ENCODE data around the gene SEMA5A.

SEMA5A gene

GRCh38 chr5:9037048-9037447 lies 508.8 kb downstream of the SEMA5A start:
- no peak for DNase-seq (ENCODE audit: low read depth in 1 of 2, low spot score in 1 of 2)

- DNase-seq (ENCODE audit: low read depth in 1 of 2, low spot score in 1 of 2): no peak
Measured at GRCh38 chr5:9035346-9035745, 510.5 kb downstream of the SEMA5A start.

GRCh38 chr5:9034649-9035048 lies 511.2 kb downstream of the SEMA5A start:
- DNase-seq (ENCODE audit: low read depth in 1 of 2, low spot score in 1 of 2): no peak

DNA sequence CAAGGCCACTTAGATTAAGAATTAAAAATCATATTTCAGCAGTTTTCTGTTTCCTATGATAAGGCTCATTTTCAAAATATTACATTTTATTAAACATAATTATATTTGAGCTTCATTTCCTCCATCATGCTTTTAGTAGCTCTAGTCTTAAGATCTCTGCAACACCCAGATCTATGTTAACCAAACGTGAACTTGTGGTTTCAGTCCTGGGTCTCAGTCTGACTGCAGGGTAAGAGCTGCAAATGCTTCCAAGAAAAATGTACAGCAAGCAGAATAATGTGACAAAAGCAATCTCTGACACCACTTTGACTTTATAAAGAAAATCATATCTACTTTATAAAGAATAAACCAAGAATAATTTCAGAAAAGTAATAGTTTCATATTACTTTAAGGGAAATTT lies 512.4 kb downstream of the SEMA5A start:
- DNase-seq (ENCODE audit: low read depth in 1 of 2, low spot score in 1 of 2): no peak

DNA sequence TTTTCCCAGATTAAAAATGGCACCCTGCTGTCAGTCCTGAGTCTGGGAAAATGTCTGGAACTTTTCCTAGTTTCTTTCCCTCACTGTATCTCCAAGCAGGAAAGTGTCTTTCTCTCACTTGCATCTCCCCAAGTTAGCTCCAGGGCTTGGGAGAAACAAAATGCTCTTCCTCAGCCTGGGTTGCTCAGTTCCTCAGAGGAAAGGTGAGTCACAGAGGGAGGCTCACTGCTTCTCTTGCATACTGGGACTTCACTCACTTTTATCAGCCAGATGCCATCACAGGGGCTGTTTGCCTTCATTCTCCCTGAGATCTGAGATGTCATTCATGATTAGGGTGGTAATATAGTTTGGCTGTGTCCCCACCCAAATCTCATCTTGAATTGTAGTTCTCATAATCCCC lies 519.9 kb downstream of the SEMA5A start:
- DNase-seq (ENCODE audit: low read depth in 1 of 2, low spot score in 1 of 2): no peak

GRCh38 chr5:9020996-9021395 lies 524.9 kb downstream of the SEMA5A start:
- DNase-seq (ENCODE audit: low read depth in 1 of 2, low spot score in 1 of 2): no peak

GRCh38 chr5:9015937-9016270 lies 530.0 kb downstream of the SEMA5A start:
- DNase-seq (ENCODE audit: low read depth in 1 of 2, low spot score in 1 of 2): no peak

GRCh38 chr5:9015260-9015936 lies 530.5 kb downstream of the SEMA5A start:
- no peak for DNase-seq (ENCODE audit: low read depth in 1 of 2, low spot score in 1 of 2)

DNA sequence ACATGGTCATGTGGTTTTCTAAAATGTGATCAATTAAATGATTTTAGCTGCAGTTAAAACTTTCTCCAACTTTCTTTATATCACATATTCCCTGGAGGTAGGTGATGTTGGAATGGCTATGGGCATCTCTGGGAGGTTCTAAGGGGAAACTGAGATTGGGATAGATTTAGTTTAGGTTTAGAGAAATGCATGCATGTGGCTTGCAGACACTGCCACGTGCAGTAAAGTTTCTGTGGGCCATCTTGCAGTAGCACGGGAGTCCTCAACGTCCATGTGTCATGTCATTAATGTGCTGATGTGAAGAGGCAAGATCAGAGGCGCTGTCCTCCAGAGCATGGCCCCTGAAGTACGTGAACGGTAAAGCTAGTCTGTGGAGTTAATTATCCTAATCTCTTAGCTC lies 532.7 kb downstream of the SEMA5A start:
- no peak for DNase-seq (ENCODE audit: low read depth in 1 of 2, low spot score in 1 of 2)

- no peak for DNase-seq (ENCODE audit: low read depth in 1 of 2, low spot score in 1 of 2)
Measured at GRCh38 chr5:9009931-9010651, 535.8 kb downstream of the SEMA5A start.

DNA sequence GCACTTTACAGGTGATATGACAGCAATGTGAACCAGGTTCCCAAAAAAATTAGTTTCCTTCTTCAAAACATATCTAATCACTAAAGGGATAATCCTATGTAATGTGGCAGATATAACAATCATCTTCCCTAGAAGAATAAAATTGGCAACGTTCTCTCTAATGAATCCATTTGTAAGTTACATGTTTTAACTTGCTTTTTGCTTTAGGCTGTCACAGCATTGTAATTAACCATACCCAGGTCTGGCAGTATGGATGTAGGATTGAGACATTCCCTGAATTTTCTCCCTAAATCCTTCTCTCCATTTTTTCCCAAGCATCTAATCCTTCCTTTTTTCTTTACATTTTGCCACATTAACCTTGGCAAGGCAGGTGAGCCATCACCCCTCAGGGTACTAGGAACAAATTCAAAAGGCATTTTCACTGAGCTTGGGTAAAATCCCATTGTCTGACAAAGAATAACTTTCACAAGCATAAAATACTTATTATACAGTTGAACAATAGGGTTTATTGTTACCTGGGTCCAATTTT lies 548.3 kb downstream of the SEMA5A start:
- DNase-seq (ENCODE audit: low read depth in 1 of 2, low spot score in 1 of 2): no peak

DNA sequence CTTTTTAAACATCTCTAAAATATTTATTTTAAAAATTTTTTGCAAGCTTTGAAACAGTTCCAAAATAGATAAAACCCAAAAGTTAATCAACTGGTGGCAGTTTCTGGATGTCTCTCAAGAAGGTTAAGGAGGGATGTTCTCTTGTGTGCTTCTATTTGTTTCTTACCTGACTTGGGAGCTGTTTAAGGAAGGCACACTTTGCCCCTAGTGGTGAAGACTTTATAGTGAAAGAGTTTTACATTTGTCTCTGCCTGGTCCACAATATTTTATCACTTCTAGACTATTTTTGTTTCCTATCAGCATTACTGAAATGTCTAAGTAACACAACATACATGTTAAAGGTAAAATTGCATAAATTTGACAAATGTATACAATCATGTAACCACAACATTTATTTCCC lies 552.8 kb downstream of the SEMA5A start:
- DNase-seq (ENCODE audit: low read depth in 1 of 2, low spot score in 1 of 2): no peak

All from activated T-helper 1 cell treated with anti-CD3 and anti-CD28 coated beads, Interleukin-2, amount 50 U/mL, for 16 hours (primary cell).